Common myeloid progenitor, CD34-positive (primary cell): ENCODE measurements around the gene PIP4K2A.

ENCODE experiments used
- CTCF ChIA-PET: fragments of 350-600 bp; sonication (Branson Sonifier 250); formaldehyde crosslinking; loops from one replicate; lab custom pipeline; 2021; ENCODE audit warnings: antibody characterized with exemption; lab: Charles Lee
- POLR2A ChIA-PET: fragments of 350-600 bp; sonication (Branson Sonifier 250); formaldehyde crosslinking; loops from one replicate; lab custom pipeline; 2021; ENCODE audit warnings: antibody characterized with exemption; lab: Charles Lee
- DNase-seq, 3 donors: peaks; one replicate each; pipeline versions ENCODE4 v3.0.0 to v3.0.0-alpha.2; 2013
- H3K27ac ChIP-seq, 2 experiments: 1 replicate in 1 of 2; 2 replicates in 1 of 2; pipeline ENCODE4 v1.7.0; 2013; ENCODE audit warnings: inconsistent platforms in 2 of 2, low read length in 2 of 2, mild to moderate bottlenecking in 2 of 2, low read depth in 1 of 2, moderate library complexity in 1 of 2; ENCODE audit not compliant: severe bottlenecking in 2 of 2, insufficient read depth in 1 of 2, poor library complexity in 1 of 2
- H3K27me3 ChIP-seq, 5 experiments: replicated peaks in 2 of 5; 1 replicate in 3 of 5; 2 replicates in 2 of 5; pipeline versions ENCODE4 v1.6.1 to v1.7.0; 2013; ENCODE audit warnings: low read length in 4 of 5, mild to moderate bottlenecking in 2 of 5, moderate library complexity in 2 of 5, inconsistent platforms in 1 of 5; ENCODE audit not compliant: insufficient read depth in 5 of 5, control insufficient read depth in 4 of 5
- H3K36me3 ChIP-seq, 4 experiments: 1 replicate in 2 of 4; 2 replicates in 2 of 4; pipeline versions ENCODE4 v1.6.1 to v1.7.0; 2013; ENCODE audit warnings: low read length in 3 of 4, control low read depth in 1 of 4, mild to moderate bottlenecking in 1 of 4; ENCODE audit not compliant: control insufficient read depth in 4 of 4, insufficient read depth in 4 of 4
- H3K4me1 ChIP-seq, 4 experiments: 1 replicate in 3 of 4; 2 replicates in 1 of 4; pipeline versions ENCODE4 v1.6.1 to v1.7.1; 2013; ENCODE audit warnings: low read length in 3 of 4, mild to moderate bottlenecking in 3 of 4, control low read depth in 1 of 4, inconsistent platforms in 1 of 4, moderate library complexity in 1 of 4; ENCODE audit not compliant: control insufficient read depth in 4 of 4, insufficient read depth in 4 of 4; ENCODE audit errors: control extremely low read depth in 1 of 4
- H3K4me3 ChIP-seq, 7 experiments: 1 replicate in 4 of 7; 2 replicates in 3 of 7; pipeline versions ENCODE4 v1.5.1 to v1.7.0; 2013; ENCODE audit warnings: mild to moderate bottlenecking in 7 of 7, low read length in 6 of 7, moderate library complexity in 6 of 7, inconsistent platforms in 2 of 7, low read depth in 2 of 7, control low read depth in 1 of 7; ENCODE audit not compliant: insufficient read depth in 4 of 7, control insufficient read depth in 1 of 7; ENCODE audit errors: extremely low read depth in 1 of 7
- H3K9me3 ChIP-seq, 5 experiments: 1 replicate in 4 of 5; 2 replicates in 1 of 5; pipeline versions ENCODE4 v1.6.1 to v1.7.1; 2013; ENCODE audit warnings: low read length in 4 of 5, mild to moderate bottlenecking in 2 of 5, inconsistent platforms in 1 of 5, low read depth in 1 of 5, moderate library complexity in 1 of 5; ENCODE audit not compliant: control insufficient read depth in 4 of 5, insufficient read depth in 2 of 5; ENCODE audit errors: control extremely low read depth in 1 of 5
- WGBS: methylation state at CpG from one replicate; pipeline ENCODE4 v1.1.5; 2013; ENCODE audit not compliant: insufficient coverage; 5-methylcytosine and 5-hydroxymethylcytosine counted together

PIP4K2A gene

DNA sequence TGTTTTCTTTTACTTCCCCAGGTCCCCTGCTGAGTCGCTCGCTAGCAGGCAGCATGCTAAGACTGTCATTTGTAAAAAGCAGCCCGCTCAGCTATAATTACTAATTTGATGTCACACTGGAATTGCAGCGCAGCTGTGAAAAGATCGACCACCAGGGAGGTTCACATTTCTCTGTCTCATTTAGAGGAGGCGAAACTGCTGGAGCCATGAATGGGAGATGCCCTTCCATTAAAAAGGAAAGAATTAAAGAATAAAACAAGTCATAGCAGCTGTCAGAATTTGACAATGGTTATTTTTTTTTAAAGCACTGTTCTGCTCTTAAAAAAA lies 153.5 kb downstream of the PIP4K2A start:
- POLR2A ChIA-PET = no interaction called here

DNA sequence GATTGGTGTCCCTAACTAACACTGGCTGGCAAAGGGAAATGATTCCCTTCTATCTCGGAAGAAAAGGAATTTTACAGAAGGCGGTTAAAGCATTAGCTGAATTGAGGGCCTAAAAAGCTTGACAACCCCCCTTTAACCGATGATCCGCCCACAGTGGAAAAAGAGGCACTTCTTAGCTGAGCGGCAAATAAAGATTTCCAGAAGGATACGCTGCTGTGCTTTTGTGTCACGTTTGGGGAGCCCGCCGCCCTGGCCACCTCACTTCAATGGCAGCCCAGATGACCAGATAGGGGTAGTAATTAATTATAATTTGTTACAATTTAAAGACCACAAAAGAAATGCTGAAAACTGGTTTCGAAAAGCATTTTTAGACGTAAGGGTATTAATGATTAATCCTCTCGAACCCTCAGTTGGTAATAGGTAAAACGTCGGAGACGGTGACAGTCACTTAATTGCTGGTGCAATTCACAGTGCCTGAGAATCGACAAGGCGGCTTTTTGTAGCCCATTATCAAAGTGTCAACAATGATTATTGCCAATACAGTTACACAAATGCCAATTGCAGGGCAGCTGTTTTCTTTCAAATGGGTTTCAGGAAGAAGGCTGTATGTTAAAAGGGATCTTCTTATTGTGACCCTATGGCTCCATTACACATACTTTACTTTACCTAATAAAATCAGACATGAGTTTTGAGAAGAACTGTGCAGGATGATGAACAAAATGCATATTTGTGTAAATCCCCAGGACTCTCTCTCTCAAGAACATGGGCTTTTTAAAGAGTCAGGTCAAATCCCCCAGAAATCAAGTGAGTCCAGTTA lies 154.1 kb downstream of the PIP4K2A start:
- DNase-seq = no peak
- 97% methylated on average over 12 of the region's 17 CpGs for WGBS
- H3K27ac ChIP-seq = no peak overlapping the region
- ChIA-PET POLR2A (no interaction called here), CTCF (interaction anchor here (1.0 to 1.5 kb wide), 4 partner anchors 13 to 567 kb away, joined by 3 to 5 read pairs (median 4); no protein-coding TSS in a partner anchor)
- no peak overlapping the region for H3K4me3 ChIP-seq
- H3K36me3 ChIP-seq = peaks cover 11 to 40% (median 21%) of the 10 kb centered on the region in 4 experiments
- peaks cover 0 to 18% (median 17%) of the 10 kb centered on the region in 4 experiments for H3K4me1 ChIP-seq
- H3K9me3 ChIP-seq = no peaks in the 10 kb centered on the region
- no peaks in the 10 kb centered on the region for H3K27me3 ChIP-seq

More for the DNA sequence above, 153.5 kb downstream of the PIP4K2A start:
- CTCF ChIA-PET = interaction anchor here (1.0 to 1.5 kb wide), 2 partner anchors 12 to 568 kb away, joined by 3 to 5 read pairs; no protein-coding TSS in a partner anchor
- Histone ChIP-seq H3K27me3 (no peaks in the 10 kb centered on the region), H3K4me1 (peaks cover 0 to 18% (median 17%) of the 10 kb centered on the region in 4 experiments), H3K36me3 (peaks cover 11 to 40% (median 21%) of the 10 kb centered on the region in 4 experiments), H3K9me3 (no peaks in the 10 kb centered on the region), H3K4me3 (no peak overlapping the region), H3K27ac (no peak overlapping the region)
- WGBS = 100% methylated on average over 3 of the region's 6 CpGs
- DNase-seq = no peak

DNA sequence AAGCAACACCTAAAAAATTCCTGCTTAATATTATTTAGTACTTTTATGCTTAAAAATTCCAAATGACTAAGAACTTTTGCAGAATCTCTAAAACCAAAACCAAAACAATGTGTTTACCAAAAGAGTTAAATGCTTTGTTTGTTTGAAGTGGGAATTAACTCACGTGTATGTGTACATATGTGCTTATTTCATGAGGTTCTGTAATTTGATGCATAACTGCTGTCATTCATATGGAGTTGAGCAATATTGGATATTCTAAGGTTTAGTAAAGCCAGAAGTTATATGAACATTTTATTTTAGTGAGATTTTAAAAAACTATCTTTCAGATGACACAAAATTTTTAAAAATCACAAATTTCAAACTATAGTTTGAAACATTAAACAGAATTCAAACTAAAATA lies 157.1 kb downstream of the PIP4K2A start:
- no peaks in the 10 kb centered on the region for H3K4me1 ChIP-seq
- DNase-seq = no peak
- 100% methylated on average over 1 of the region's 1 CpG for WGBS
- H3K4me3 ChIP-seq = no peak overlapping the region
- H3K27me3 ChIP-seq = no peaks in the 10 kb centered on the region
- POLR2A ChIA-PET = no interaction called here
- peaks cover 15 to 37% (median 23%) of the 10 kb centered on the region in 4 experiments for H3K36me3 ChIP-seq
- H3K9me3 ChIP-seq = no peaks in the 10 kb centered on the region
- H3K27ac ChIP-seq = no peak overlapping the region
- CTCF ChIA-PET = interaction anchor here (1.3 kb wide), 1 partner anchor 560 kb away, joined by 3 read pairs; no protein-coding TSS in a partner anchor

DNA sequence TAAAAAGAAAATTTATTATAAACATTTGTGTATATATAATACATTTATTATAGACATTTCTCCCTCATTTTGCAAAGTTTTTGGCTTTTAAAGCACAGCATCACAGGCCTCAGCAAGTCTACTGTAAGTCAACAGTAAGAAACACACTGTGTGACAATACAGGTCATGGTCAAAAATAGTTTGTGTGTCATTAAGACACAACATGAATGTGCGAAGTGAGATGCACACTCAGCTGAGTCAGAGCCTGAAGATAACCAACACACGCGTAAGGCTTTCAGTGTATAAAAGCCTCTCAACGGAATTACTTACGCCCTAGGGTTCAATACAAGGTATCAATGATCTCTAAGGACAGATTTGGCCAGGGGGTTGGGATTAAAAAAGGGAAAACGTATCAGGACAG lies 157.6 kb downstream of the PIP4K2A start:
- Histone ChIP-seq H3K27ac (no peak overlapping the region), H3K27me3 (no peaks in the 10 kb centered on the region), H3K9me3 (no peaks in the 10 kb centered on the region), H3K4me3 (no peak overlapping the region), H3K36me3 (peaks cover 15 to 38% (median 22%) of the 10 kb centered on the region in 4 experiments), H3K4me1 (no peaks in the 10 kb centered on the region)
- POLR2A ChIA-PET = no interaction called here
- CTCF ChIA-PET = interaction anchor here (1.3 kb wide), 1 partner anchor 560 kb away, joined by 3 read pairs; no protein-coding TSS in a partner anchor
- WGBS = 96% methylated on average over 5 of the region's 6 CpGs
- DNase-seq = no peak

DNA sequence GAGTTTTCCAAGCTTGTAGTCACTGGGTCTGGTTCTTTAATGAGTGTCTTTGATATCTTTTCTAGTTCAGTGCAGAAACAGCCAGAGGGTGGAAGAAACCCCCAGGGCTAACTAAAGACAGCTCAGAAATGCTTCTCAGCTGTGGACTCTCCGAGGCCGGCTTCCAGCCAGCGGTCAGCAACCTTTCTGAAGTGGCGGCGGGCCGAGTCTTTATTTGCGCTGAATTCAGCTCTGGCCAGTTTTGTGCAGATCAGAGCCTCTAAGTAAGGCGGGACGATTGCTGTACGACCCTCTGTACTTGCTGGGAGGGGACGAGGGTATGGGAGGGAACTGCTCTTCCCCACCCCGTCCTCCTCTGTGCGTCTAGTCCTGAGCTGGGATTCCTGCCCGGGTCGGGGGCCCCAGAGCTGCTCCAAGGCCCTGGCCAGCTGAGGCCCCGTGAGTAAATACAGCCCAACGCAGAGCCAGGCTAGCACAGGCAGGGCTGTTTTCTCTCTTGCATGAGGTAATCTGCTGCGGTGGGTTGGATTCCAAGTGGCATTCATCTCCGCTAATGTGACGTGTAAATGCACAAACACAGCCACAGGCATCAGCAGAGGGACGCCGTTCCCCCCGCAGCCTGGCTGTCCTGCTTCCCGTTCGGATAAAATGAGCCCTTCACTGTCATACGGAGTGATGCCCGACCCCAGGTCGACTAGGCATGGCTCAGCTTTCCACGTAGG lies 159.8 kb downstream of the PIP4K2A start:
- ChIA-PET POLR2A (no interaction called here), CTCF (interaction anchor here (0.9 to 2.7 kb wide), 4 partner anchors 13 to 608 kb away, joined by 3 to 8 read pairs (median 3); partner anchors contain the start of gene DNAJC1)
- no peaks in the 10 kb centered on the region for H3K9me3 ChIP-seq
- no peaks in the 10 kb centered on the region for H3K27me3 ChIP-seq
- H3K27ac ChIP-seq = no peak overlapping the region
- peaks cover 0 to 2% (median 0%) of the 10 kb centered on the region in 4 experiments for H3K4me1 ChIP-seq
- no peak for DNase-seq
- WGBS = 97% methylated on average over 26 of the region's 29 CpGs
- no peak overlapping the region for H3K4me3 ChIP-seq
- peaks cover 21 to 38% (median 23%) of the 10 kb centered on the region in 4 experiments for H3K36me3 ChIP-seq

DNA sequence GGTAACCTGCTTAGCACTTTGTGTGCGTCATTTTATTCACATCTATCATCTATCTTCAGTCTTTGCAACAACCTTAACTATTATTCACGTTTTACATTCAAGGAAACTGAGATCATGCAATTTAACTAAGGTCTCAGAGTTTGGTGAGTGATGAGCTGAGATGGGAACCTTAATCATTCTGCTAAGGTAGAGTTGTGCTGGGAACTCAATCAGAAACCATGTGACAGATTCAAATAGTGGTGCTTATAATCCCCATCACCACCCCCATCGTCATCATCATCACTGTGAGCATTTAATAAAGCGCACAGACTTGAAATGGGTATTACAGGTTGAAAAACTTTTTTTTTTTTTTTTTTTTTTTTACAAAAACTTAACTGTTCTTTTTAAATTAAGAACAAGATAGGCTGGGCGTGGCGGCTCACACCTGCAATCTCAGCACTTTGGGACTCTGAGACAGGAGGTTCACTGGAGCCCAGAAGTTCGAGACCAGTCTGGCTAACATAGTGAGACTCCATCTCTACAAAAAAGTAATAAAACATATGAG lies 160.9 kb downstream of the PIP4K2A start:
- WGBS = 100% methylated on average over 2 of the region's 7 CpGs
- POLR2A ChIA-PET = interaction anchor here (0.5 to 0.6 kb wide), 2 partner anchors 130 to 270 kb away, joined by 3 read pairs; no protein-coding TSS in a partner anchor
- no peak overlapping the region for H3K27ac ChIP-seq

More for the DNA sequence above, 160.9 kb downstream of the PIP4K2A start:
- H3K4me3 ChIP-seq = no peak overlapping the region
- CTCF ChIA-PET = interaction anchor here (1.0 to 2.7 kb wide), 4 partner anchors 14 to 607 kb away, joined by 3 to 8 read pairs (median 3); partner anchors contain the start of gene DNAJC1
- DNase-seq = no peak
- no peaks in the 10 kb centered on the region for H3K27me3 ChIP-seq
- H3K9me3 ChIP-seq = no peaks in the 10 kb centered on the region
- peaks cover 0 to 2% (median 0%) of the 10 kb centered on the region in 4 experiments for H3K4me1 ChIP-seq
- peaks cover 16 to 38% (median 22%) of the 10 kb centered on the region in 4 experiments for H3K36me3 ChIP-seq
